Measurements from ENCODE around the gene ANKRD34B. TPM values are rescaled to one million over a fixed set of nuclear protein-coding genes. Genes with fewer than 3 reads are reported as not detected.

The ANKRD34B gene
- not detected for total RNA-seq

DNA sequence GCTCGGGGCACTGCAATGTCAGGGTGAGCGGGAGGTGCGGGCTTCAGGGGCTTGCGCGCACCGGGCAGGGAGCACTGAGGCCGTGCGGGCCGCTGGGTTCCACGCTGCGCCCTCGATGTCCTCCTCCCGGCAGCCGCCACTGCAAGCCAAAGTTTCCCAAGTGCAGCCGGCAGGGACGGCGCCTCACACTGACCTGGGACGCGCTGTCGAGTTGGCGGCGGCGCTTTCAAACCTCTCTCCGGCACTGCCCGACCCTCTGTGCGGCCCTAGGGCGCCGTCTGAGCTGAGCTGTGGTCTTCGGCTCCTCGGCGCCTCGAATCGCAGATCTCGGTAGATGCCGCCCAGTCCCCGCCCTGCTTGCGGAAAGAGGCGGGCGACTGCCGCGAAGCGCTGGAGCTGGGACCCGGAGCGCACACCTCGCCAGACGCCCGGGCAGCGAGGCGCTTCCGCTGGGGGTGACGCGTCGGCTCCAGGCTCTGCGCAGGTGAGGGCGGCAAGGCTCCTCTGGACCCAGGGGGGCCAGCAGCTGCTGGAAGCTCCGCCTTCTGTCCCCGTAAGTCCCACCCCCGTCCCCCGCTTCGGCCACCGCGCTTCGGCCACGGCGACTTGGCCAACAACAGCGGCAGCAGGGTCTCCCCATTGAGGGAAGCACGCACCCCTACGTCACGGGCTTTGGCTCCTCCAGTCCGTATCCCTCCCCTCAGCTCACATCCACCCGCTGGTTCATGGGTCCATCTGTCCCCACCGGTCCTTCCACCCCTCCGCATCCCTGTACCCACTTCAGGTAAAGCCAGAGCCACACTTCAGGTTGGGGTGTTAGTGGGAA is at the start of gene ANKRD34B:
TSS of gene ANKRD34B (minus strand) at position 320 of the 826 bp plus-strand sequence. CDS start 10,261 bp downstream, outside the sequence.
- H3K27ac ChIP-seq, result no peak within 1 kb of the TSS
- peak within 1 kb of the TSS in 1 of 2 donors; percentile 35 for H3K4me3 ChIP-seq
- TF ChIP-seq EP300 (IDR thresholded peaks at IDR 0.05) (no peak), POLR2A (IDR thresholded peaks at IDR 0.05) (no peak), POLR2AphosphoS5 (IDR thresholded peaks at IDR 0.05) (no peak)
- TF ChIP-seq, protein P1, sequence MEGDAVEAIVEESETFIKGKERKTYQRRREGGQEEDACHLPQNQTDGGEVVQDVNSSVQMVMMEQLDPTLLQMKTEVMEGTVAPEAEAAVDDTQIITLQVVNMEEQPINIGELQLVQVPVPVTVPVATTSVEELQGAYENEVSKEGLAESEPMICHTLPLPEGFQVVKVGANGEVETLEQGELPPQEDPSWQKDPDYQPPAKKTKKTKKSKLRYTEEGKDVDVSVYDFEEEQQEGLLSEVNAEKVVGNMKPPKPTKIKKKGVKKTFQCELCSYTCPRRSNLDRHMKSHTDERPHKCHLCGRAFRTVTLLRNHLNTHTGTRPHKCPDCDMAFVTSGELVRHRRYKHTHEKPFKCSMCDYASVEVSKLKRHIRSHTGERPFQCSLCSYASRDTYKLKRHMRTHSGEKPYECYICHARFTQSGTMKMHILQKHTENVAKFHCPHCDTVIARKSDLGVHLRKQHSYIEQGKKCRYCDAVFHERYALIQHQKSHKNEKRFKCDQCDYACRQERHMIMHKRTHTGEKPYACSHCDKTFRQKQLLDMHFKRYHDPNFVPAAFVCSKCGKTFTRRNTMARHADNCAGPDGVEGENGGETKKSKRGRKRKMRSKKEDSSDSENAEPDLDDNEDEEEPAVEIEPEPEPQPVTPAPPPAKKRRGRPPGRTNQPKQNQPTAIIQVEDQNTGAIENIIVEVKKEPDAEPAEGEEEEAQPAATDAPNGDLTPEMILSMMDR (IDR thresholded peaks at IDR 0.05), result no peak
- H3K4me1 ChIP-seq, result peaks cover 0 to 18% (median 8%) of the 10 kb centered on the region in 3 donors
- no peaks in the 10 kb centered on the region for H3K9me3 ChIP-seq
- ATAC-seq, result no peak
- peaks cover 71% of the 10 kb centered on the region for H3K27me3 ChIP-seq
- no peaks in the 10 kb centered on the region for H3K36me3 ChIP-seq
- WGBS, 2 donors (ENCODE audit: low coverage in 1 of 2), result 0 to 7% methylated on average over 1 to 9 of the region's 73 CpGs

DNA sequence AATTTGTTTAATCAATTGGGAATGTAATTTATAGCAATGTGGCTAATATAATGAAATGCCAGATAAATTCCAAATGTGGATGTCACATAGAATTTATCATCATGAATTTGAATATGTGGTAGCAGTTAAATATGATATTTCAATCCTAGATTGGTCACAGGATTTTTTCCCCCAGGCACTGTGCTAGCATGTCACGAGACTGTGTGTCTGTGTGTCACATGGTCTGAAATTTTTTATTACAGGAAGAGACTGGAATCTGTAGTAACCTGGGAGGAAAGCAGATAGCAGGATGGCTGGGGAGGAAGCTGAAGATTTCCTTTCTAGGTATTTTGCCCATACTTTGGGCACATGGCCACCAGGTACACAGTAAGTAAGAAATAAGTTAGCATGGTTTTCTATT is 49.0 kb upstream of the ANKRD34B start:
- TF ChIP-seq POLR2AphosphoS5 (IDR thresholded peaks at IDR 0.05) (no peak), EP300 (IDR thresholded peaks at IDR 0.05) (no peak), POLR2A (IDR thresholded peaks at IDR 0.05) (no peak)
- TF ChIP-seq, protein P1 (IDR thresholded peaks at IDR 0.05), result no peak
- WGBS, 2 donors (ENCODE audit: low coverage in 1 of 2), result 67 to 100% methylated on average over 1 of the region's 1 CpG
- Histone ChIP-seq H3K4me3 (no peak overlapping the region), H3K9me3 (no peaks in the 10 kb centered on the region), H3K36me3 (no peaks in the 10 kb centered on the region), H3K27ac (no peak overlapping the region), H3K27me3 (no peaks in the 10 kb centered on the region), H3K4me1 (no peaks in the 10 kb centered on the region)
- ATAC-seq, result no peak

DNA sequence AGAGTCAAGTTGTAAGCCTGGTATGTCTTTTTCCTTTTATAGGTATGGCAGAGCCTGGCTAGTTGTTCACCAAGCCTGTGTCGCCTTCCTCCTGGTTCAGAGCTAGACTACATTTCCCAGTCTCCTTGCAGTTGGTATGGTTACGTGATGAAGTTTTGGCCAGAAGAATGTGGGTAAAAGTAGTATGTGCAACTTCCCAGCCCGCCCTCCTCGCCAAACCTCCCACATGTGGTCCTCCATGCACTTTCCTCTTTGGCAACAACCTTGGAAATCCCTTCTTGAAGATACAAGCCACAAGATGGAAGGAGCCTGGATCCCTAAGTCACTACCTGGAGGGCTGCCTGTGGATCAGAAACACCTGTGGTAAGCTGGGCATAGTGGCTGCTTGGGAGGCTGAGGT is 48.4 kb upstream of the ANKRD34B start:
- Histone ChIP-seq H3K27ac (no peak overlapping the region), H3K9me3 (no peaks in the 10 kb centered on the region), H3K36me3 (no peaks in the 10 kb centered on the region), H3K27me3 (no peaks in the 10 kb centered on the region), H3K4me3 (no peak overlapping the region), H3K4me1 (no peaks in the 10 kb centered on the region)
- TF ChIP-seq EP300 (IDR thresholded peaks at IDR 0.05) (no peak), POLR2AphosphoS5 (IDR thresholded peaks at IDR 0.05) (no peak)
- TF ChIP-seq, protein P1 (IDR thresholded peaks at IDR 0.05), result no peak
- ATAC-seq, result no peak
- 95 to 100% methylated on average over 2 to 4 of the region's 4 CpGs for WGBS, 2 donors (ENCODE audit: low coverage in 1 of 2)

DNA sequence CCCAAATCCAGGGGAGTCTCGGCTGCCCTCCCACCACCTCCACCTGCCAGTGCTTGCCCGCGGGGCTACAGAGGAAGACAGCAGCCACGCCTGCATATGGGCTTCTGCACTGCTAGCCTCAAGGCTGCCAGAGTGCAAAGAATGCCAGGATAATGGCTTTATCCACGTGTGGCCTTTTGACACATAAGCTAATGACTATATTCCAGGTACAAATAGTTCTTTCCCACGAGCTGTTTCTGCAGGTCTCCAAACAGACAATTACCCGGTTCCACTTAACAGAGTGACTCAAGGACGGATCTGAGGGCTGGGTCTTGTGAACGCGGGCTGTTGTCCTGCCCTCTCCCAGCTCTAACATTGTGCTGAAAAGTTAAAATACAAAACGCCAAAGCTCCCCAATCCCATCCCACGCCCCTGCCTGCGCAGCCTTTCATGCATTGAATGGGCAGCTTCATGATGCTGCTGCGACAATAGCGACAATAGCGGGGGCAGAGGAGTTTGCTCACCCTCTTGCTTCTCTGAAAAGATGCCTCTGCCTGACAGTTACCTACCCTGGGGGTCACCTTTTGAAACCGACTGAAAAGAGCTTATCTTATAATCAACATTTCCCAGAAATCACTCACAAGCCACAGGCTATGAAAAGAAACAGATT is 45.3 kb upstream of the ANKRD34B start:
- 82 to 84% methylated on average over 7 to 11 of the region's 17 CpGs for WGBS, 2 donors (ENCODE audit: low coverage in 1 of 2)
- no peak overlapping the region for H3K27ac ChIP-seq
- ATAC-seq, result no peak

More for the DNA sequence above, 45.3 kb upstream of the ANKRD34B start:
- H3K9me3 ChIP-seq, result no peaks in the 10 kb centered on the region
- no peaks in the 10 kb centered on the region for H3K4me1 ChIP-seq
- no peaks in the 10 kb centered on the region for H3K36me3 ChIP-seq
- H3K4me3 ChIP-seq, result no peak overlapping the region
- H3K27me3 ChIP-seq, result no peaks in the 10 kb centered on the region
- TF ChIP-seq, protein P1 (IDR thresholded peaks at IDR 0.05), result no peak
- no peak for TF ChIP-seq EP300 (IDR thresholded peaks at IDR 0.05)
- no peak for TF ChIP-seq POLR2A (IDR thresholded peaks at IDR 0.05)
- no peak for TF ChIP-seq POLR2AphosphoS5 (IDR thresholded peaks at IDR 0.05)
